ENCODE data around the gene JPH3. TPM values are rescaled to one million over a fixed set of nuclear protein-coding genes. Genes with fewer than 3 reads are reported as not detected.

The JPH3 gene
- total RNA-seq, 1 donor from 2014 or later: not detected

- Histone ChIP-seq H3K36me3 (ENCODE audit: control insufficient read depth, insufficient read depth, low read length) (peaks cover 10% of the 10 kb centered on the region), H3K4me3 (ENCODE audit: low read depth, low read length) (no peak overlapping the region), H3K27me3 (ENCODE audit: control insufficient read depth, insufficient read depth, low read length) (no peaks in the 10 kb centered on the region)
- TF ChIP-seq CTCF (IDR thresholded peaks at IDR 0.05; ENCODE audit: insufficient read depth, low read length, severe bottlenecking): no peak
- DNase-seq (ENCODE audit: low read depth) (no peak), FAIRE-seq (no peak)
These were observed 138.1 kb downstream of the JPH3 start for GRCh38 chr16:87740441-87740840.

- Histone ChIP-seq H3K4me3 (ENCODE audit: low read depth, low read length) (no peak overlapping the region), H3K27me3 (ENCODE audit: control insufficient read depth, insufficient read depth, low read length) (no peaks in the 10 kb centered on the region), H3K36me3 (ENCODE audit: control insufficient read depth, insufficient read depth, low read length) (peaks cover 10% of the 10 kb centered on the region)
- DNase-seq (ENCODE audit: low read depth): no peak
- no peak for FAIRE-seq
- no peak for TF ChIP-seq CTCF (IDR thresholded peaks at IDR 0.05; ENCODE audit: insufficient read depth, low read length, severe bottlenecking)
These were observed 138.7 kb downstream of the JPH3 start for GRCh38 chr16:87740909-87741424.

DNA sequence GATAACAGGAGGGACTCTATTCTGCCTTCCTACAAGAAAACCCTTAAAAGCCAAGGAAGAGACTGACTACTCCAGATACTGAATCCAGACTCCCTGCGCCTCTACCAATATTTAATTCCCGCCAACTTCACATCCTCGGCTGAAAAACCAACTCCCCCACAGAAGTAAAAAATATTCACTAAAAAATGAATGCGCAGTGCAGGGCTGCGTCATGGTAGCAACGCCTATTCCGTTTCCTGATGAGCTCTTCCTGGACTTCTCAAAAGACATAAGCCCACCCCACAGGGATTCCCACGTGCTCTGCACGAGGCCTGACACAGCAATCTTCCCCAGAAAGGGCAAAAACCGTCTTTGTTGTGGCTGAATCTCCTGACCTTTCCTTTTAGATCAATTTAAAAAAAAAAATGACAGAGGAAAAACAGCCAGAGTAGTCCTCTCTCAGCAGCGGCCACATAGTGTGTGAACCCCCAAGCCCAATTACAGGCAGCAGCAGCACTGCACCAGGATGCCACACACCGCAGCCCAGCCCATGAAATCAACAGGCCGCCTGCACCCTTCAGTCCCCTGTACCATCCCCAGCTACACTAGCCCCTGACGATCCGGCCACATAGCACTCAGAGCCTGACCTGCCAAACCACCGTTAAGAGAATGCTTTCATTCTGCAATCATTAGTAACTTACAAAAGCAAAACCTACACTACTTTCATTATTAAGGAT, 139.6 kb downstream of the JPH3 start:
- no peak overlapping the region for H3K4me3 ChIP-seq (ENCODE audit: low read depth, low read length)
- H3K36me3 ChIP-seq (ENCODE audit: control insufficient read depth, insufficient read depth, low read length): peaks cover 14% of the 10 kb centered on the region
- FAIRE-seq (no peak), DNase-seq (ENCODE audit: low read depth) (no peak)
- H3K27me3 ChIP-seq (ENCODE audit: control insufficient read depth, insufficient read depth, low read length): no peaks in the 10 kb centered on the region
- no peak for TF ChIP-seq CTCF (IDR thresholded peaks at IDR 0.05; ENCODE audit: insufficient read depth, low read length, severe bottlenecking)

- peaks cover 19% of the 10 kb centered on the region for H3K36me3 ChIP-seq (ENCODE audit: control insufficient read depth, insufficient read depth, low read length)
- DNase-seq (ENCODE audit: low read depth) (no peak), FAIRE-seq (no peak)
- no peak for TF ChIP-seq CTCF (IDR thresholded peaks at IDR 0.05; ENCODE audit: insufficient read depth, low read length, severe bottlenecking)
- no peak overlapping the region for H3K4me3 ChIP-seq (ENCODE audit: low read depth, low read length)
- H3K27me3 ChIP-seq (ENCODE audit: control insufficient read depth, insufficient read depth, low read length): no peaks in the 10 kb centered on the region
These were observed 140.6 kb downstream of the JPH3 start for GRCh38 chr16:87742781-87743490.

DNA sequence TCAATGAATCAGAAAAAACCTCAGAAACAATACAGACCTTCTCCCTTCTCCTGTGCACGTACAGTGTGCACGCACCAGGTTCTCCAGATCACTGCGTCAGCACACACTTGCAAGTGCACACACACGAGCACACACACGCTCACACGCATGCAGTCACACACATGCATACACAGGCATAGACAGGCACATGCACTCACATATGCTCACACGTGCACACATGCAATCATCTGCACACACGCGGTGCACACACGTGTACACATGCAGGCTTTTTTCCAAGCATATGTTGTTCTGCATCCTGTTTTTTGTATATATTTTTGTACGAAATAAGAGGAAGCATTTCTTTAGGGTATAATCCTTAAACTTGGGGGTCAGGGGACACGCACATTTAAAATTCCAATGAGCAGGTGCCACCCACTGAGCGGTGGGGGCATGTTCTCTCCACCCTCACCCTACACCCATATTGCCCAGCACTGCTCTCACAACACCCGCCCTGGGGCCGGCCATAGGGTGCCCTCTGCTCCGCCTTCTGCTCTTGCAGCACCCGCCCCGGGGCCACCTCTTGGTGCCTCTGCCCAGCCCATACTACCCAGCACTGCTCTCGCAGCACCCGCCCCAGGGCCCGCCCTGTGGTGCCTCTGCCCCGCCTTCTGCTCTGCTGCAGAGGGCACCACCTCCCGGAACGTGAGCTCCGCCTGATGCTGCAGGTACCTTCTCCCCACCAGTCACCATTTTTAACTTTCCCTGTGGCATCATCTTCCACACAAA, 142.6 kb downstream of the JPH3 start:
- no peak overlapping the region for H3K4me3 ChIP-seq (ENCODE audit: low read depth, low read length)
- no peaks in the 10 kb centered on the region for H3K27me3 ChIP-seq (ENCODE audit: control insufficient read depth, insufficient read depth, low read length)
- DNase-seq (ENCODE audit: low read depth) (no peak), FAIRE-seq (peak; percentile 88)
- peaks cover 26% of the 10 kb centered on the region for H3K36me3 ChIP-seq (ENCODE audit: control insufficient read depth, insufficient read depth, low read length)
- no peak for TF ChIP-seq CTCF (IDR thresholded peaks at IDR 0.05; ENCODE audit: insufficient read depth, low read length, severe bottlenecking)

All from bronchial epithelial cell (primary cell).